K562 (cell line): Measurements from ENCODE around the gene CDKN2D. TPM values are rescaled to one million over a fixed set of nuclear protein-coding genes. Genes with fewer than 3 reads are reported as not detected.
A peak's percentile ranks its signal among the peaks of the same experiment; 100 is the strongest.

Experiments used
- BCOR ChIP-seq: fragments of 450-650 bp; IDR thresholded peaks from 2 replicates; pipeline ENCODE4 v1.6.1; 2016
- CBX2 ChIP-seq: fragments of 200-600 bp; sonication (generic); IDR thresholded peaks from one replicate; pipeline ENCODE4 v1.6.1; 2012; ENCODE audit warnings: mild to moderate bottlenecking, low read length, inconsistent platforms; ENCODE audit not compliant: insufficient read depth, poor library complexity, severe bottlenecking
- CBX3 ChIP-seq, 2 experiments: IDR thresholded peaks; 1 replicate in 1 of 2; 2 replicates in 1 of 2; pipeline ENCODE4 v1.6.1; 2012; ENCODE audit warnings: inconsistent platforms in 2 of 2, low read length in 2 of 2, borderline replicate concordance in 1 of 2, control low read depth in 1 of 2
- EZH2 ChIP-seq: IDR thresholded peaks from 2 replicates; pipeline ENCODE4 v1.6.1; 2012; ENCODE audit warnings: low read depth, mild to moderate bottlenecking, inconsistent platforms, low read length, borderline replicate concordance
- MAZ ChIP-seq, 2 experiments: fragments of 450-650 bp in 1 of 2; sonication (generic) in 1 of 2; formaldehyde crosslinking; IDR thresholded peaks in 1 of 2; conservative IDR thresholded peaks in 1 of 2; 2 replicates each; pipeline versions ENCODE4 v1.4.0 to v1.5.0; 2020; ENCODE audit warnings: mild to moderate bottlenecking in 1 of 2, missing genetic modification reagents in 1 of 2
- MXI1 ChIP-seq: IDR thresholded peaks from 2 replicates; pipeline ENCODE4 v1.6.1; 2011; ENCODE audit warnings: low read depth, mild to moderate bottlenecking, improper control_type of control experiment, low read length
- NCOR1 ChIP-seq: fragments of 450-650 bp; IDR thresholded peaks from 2 replicates; pipeline ENCODE4 v1.6.1; 2016; ENCODE audit warnings: mild to moderate bottlenecking, moderate library complexity
- NONO ChIP-seq, 2 experiments: fragments of 200-400 bp in 1 of 2; fragments of 450-650 bp in 1 of 2; formaldehyde crosslinking in 1 of 2; IDR thresholded peaks; 2 replicates each; pipeline ENCODE4 v1.6.1; 2017; ENCODE audit warnings: low read depth in 2 of 2, mild to moderate bottlenecking in 2 of 2, moderate library complexity in 2 of 2, low read length in 1 of 2
- NR2F6 ChIP-seq: fragments of 450-650 bp; formaldehyde crosslinking; IDR thresholded peaks from 2 replicates; pipeline ENCODE4 v1.4.0; 2020; ENCODE audit warnings: mild to moderate bottlenecking
- NUFIP1 ChIP-seq: fragments of 450-650 bp; IDR thresholded peaks from 2 replicates; pipeline ENCODE4 v1.6.1; 2018; ENCODE audit not compliant: partially characterized antibody
- PHB ChIP-seq: fragments of 250-450 bp; sonication (Bioruptor Pico); IDR thresholded peaks from 2 replicates; pipeline ENCODE4 v1.5.0; 2021
- RBFOX2 ChIP-seq: fragments of 200-400 bp; formaldehyde crosslinking; IDR thresholded peaks from 2 replicates; pipeline ENCODE4 v1.6.1; 2017; ENCODE audit warnings: low read depth, mild to moderate bottlenecking, low read length, moderate library complexity
- RBM22 ChIP-seq: fragments of 200-400 bp; formaldehyde crosslinking; IDR thresholded peaks from 2 replicates; pipeline ENCODE4 v1.6.1; 2018; ENCODE audit warnings: low read length, low read depth; ENCODE audit not compliant: poor library complexity, severe bottlenecking
- SLC30A9 ChIP-seq: fragments of 250-450 bp; sonication (Bioruptor Pico); IDR thresholded peaks from 2 replicates; pipeline ENCODE4 v1.8.0; 2022; ENCODE audit warnings: mild to moderate bottlenecking, moderate library complexity
- TCF7L2 ChIP-seq: fragments of 150-350 bp; IDR thresholded peaks from 2 replicates; pipeline ENCODE4 v1.6.1; 2016; ENCODE audit warnings: low read depth, mild to moderate bottlenecking, low read length, moderate library complexity
- ZBTB43 ChIP-seq: sonication (generic); formaldehyde crosslinking; IDR thresholded peaks from 2 replicates; pipeline ENCODE4 v1.8.0; 2023; ENCODE audit warnings: mild to moderate bottlenecking, missing genetic modification reagents
- ZBTB7A ChIP-seq: IDR thresholded peaks from 2 replicates; pipeline ENCODE4 v1.6.1; 2011; ENCODE audit warnings: low read depth, mild to moderate bottlenecking, low read length, moderate library complexity, borderline replicate concordance; ENCODE audit not compliant: control insufficient read depth
- ZFP36 ChIP-seq: fragments of 150-350 bp; IDR thresholded peaks from 2 replicates; pipeline ENCODE4 v1.6.1; 2018; ENCODE audit warnings: low read length, low read depth; ENCODE audit not compliant: partially characterized antibody
- ZNF436 ChIP-seq: fragments of 250-450, 450-650 bp; sonication (Bioruptor Pico); formaldehyde crosslinking; IDR thresholded peaks from 2 replicates; pipeline ENCODE4 v1.7.0; 2020; ENCODE audit warnings: mild to moderate bottlenecking
- polyA plus RNA-seq, 8 experiments: library from polyadenylated mRNA; depleted of rRNA in 4 of 8; stranded (reverse) in 5 of 8; unstranded in 3 of 8; fragments of >200 nt; fragmentation: Nextera tagmentation in 2 of 8; fragmentation: Illumina TruSeq in 1 of 8; extraction: Ambion mirVana in 2 of 8; extraction: Trizol in 1 of 8; gene quantifications; 2 replicates each; pipeline versions ENCODE4 v1.2.1 to v1.2.3, GENCODE V29; 2011 to 2014; ENCODE audit warnings: inconsistent platforms in 1 of 8, missing spikeins in 1 of 8
- total RNA-seq, 7 experiments: library from RNA; depleted of rRNA in 6 of 7; stranded (reverse); fragments of >200 nt in 6 of 7; fragmentation: Illumina TruSeq in 2 of 7; extraction: Trizol in 2 of 7; gene quantifications; 2 replicates each; pipeline versions ENCODE4 v1.2.1 to v1.2.3, GENCODE V29; 2011 to 2021; ENCODE audit warnings: low replicate concordance in 1 of 7
- TF ChIP-seq, protein P1 (sequence below): fragments of 450-650 bp; IDR thresholded peaks from 2 replicates; pipeline ENCODE4 v1.6.1; 2016; ENCODE audit warnings: missing biosample characterization, missing genetic modification characterization
- TF ChIP-seq, protein P2 (sequence below): IDR thresholded peaks from 3 replicates; pipeline ENCODE4 v1.6.1; 2011; ENCODE audit warnings: borderline replicate concordance, mild to moderate bottlenecking, moderate library complexity; ENCODE audit not compliant: insufficient read length; ENCODE audit errors: extremely low read depth
- TF ChIP-seq, protein P3 (sequence below): sonication (generic); formaldehyde crosslinking; IDR thresholded peaks from 2 replicates; pipeline ENCODE4 v1.5.0; 2020; ENCODE audit warnings: missing genetic modification reagents

Gene CDKN2D
- total and polyA plus RNA-seq, 9 of the 15 experiments (the other 6 are each of a cell fraction or from before 2014, with no cell fraction given): 0.41 to 8.2 (median 3.7) TPM

- peak; percentile 32; the same call in 1 of the 2 replicates for TF ChIP-seq BCOR
- no peak for TF ChIP-seq PHB (CRISPR knock-in tag)
- TF ChIP-seq, protein P1, sequence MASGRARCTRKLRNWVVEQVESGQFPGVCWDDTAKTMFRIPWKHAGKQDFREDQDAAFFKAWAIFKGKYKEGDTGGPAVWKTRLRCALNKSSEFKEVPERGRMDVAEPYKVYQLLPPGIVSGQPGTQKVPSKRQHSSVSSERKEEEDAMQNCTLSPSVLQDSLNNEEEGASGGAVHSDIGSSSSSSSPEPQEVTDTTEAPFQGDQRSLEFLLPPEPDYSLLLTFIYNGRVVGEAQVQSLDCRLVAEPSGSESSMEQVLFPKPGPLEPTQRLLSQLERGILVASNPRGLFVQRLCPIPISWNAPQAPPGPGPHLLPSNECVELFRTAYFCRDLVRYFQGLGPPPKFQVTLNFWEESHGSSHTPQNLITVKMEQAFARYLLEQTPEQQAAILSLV (tag): no peak
- no peak for TF ChIP-seq CBX2
- no peak for TF ChIP-seq NR2F6 (CRISPR knock-in tag)
- TF ChIP-seq MAZ (CRISPR knock-in tag; conservative IDR thresholded peaks at IDR 0.05 in 1 of 2, IDR thresholded peaks at IDR 0.05 in 1 of 2): no peak
- TF ChIP-seq MXI1: no peak
- peak; percentile 26 for TF ChIP-seq RBM22
- TF ChIP-seq ZNF436 (CRISPR knock-in tag): no peak
- no peak for TF ChIP-seq SLC30A9 (CRISPR knock-in tag)
- TF ChIP-seq NONO (IDR thresholded peaks at IDR 0.05; ENCODE audit: low read depth in 2 of 2, low read length in 1 of 2): no peak
- peak; percentile 54 for TF ChIP-seq ZFP36
- TF ChIP-seq, protein P2, sequence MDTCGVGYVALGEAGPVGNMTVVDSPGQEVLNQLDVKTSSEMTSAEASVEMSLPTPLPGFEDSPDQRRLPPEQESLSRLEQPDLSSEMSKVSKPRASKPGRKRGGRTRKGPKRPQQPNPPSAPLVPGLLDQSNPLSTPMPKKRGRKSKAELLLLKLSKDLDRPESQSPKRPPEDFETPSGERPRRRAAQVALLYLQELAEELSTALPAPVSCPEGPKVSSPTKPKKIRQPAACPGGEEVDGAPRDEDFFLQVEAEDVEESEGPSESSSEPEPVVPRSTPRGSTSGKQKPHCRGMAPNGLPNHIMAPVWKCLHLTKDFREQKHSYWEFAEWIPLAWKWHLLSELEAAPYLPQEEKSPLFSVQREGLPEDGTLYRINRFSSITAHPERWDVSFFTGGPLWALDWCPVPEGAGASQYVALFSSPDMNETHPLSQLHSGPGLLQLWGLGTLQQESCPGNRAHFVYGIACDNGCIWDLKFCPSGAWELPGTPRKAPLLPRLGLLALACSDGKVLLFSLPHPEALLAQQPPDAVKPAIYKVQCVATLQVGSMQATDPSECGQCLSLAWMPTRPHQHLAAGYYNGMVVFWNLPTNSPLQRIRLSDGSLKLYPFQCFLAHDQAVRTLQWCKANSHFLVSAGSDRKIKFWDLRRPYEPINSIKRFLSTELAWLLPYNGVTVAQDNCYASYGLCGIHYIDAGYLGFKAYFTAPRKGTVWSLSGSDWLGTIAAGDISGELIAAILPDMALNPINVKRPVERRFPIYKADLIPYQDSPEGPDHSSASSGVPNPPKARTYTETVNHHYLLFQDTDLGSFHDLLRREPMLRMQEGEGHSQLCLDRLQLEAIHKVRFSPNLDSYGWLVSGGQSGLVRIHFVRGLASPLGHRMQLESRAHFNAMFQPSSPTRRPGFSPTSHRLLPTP: no peak
- TF ChIP-seq TCF7L2: no peak
- TF ChIP-seq ZBTB43 (CRISPR knock-in tag): no peak
- TF ChIP-seq NUFIP1: no peak
- TF ChIP-seq, protein P3, sequence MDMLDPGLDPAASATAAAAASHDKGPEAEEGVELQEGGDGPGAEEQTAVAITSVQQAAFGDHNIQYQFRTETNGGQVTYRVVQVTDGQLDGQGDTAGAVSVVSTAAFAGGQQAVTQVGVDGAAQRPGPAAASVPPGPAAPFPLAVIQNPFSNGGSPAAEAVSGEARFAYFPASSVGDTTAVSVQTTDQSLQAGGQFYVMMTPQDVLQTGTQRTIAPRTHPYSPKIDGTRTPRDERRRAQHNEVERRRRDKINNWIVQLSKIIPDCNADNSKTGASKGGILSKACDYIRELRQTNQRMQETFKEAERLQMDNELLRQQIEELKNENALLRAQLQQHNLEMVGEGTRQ (CRISPR knock-in tag): no peak
- TF ChIP-seq CBX3 (IDR thresholded peaks at IDR 0.05; ENCODE audit: borderline replicate concordance in 1 of 2, low read length in 2 of 2): no peak
- TF ChIP-seq EZH2: no peak
- peak; percentile 55 for TF ChIP-seq RBFOX2
- no peak for TF ChIP-seq NCOR1
- no peak for TF ChIP-seq ZBTB7A
Observed at GRCh38 chr19:10554760-10555609, 13.8 kb downstream of the CDKN2D start (continued).
